SK-N-SH (cell line): ENCODE data around the gene CLPTM1L.
"Not testable (repeated sequence)": the region's sequence is repeated elsewhere in the genome, so short reads cannot be mapped to it uniquely, and the experiment has no call there.

Experiments used
- POLR2AphosphoS5 ChIP-seq: IDR thresholded peaks from 2 replicates; pipeline ENCODE4 v1.6.1; 2012; ENCODE audit warnings: low read depth, low read length
- TF ChIP-seq, protein P1 (sequence below): fragments of 200-600 bp; sonication (generic); IDR thresholded peaks from 2 replicates; pipeline ENCODE4 v1.6.1; 2017; ENCODE audit warnings: antibody characterized with exemption, mild to moderate bottlenecking, moderate library complexity

DNA sequence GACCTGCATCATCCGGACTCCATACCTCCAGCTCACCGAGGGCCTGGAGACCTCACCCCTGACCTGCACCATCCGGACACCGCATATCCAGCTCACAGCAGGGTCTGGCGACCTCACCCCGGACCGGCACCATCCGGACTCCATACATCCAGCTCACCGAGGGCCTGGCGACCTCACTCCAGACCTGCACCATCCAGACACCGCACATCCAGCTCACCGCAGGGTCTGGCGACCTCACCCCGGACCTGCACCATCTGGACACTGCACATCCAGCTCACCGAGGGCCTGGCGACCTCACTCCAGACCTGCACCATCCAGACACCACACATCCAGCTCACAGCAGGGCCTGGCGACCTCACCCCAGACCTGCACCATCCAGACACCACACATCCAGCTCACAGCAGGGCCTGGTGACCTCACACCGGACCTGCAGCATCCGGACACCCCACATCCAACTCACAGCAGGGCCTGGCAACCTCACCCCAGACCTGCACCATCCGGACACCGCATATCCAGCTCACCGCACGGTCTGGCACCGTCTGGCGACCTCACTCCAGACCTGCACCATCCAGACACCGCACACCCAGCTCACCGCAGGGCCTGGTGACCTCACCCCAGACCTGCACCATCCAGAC is 60.4 kb downstream of the CLPTM1L start:
- not testable (repeated sequence) for TF ChIP-seq POLR2AphosphoS5
- TF ChIP-seq, protein P1, sequence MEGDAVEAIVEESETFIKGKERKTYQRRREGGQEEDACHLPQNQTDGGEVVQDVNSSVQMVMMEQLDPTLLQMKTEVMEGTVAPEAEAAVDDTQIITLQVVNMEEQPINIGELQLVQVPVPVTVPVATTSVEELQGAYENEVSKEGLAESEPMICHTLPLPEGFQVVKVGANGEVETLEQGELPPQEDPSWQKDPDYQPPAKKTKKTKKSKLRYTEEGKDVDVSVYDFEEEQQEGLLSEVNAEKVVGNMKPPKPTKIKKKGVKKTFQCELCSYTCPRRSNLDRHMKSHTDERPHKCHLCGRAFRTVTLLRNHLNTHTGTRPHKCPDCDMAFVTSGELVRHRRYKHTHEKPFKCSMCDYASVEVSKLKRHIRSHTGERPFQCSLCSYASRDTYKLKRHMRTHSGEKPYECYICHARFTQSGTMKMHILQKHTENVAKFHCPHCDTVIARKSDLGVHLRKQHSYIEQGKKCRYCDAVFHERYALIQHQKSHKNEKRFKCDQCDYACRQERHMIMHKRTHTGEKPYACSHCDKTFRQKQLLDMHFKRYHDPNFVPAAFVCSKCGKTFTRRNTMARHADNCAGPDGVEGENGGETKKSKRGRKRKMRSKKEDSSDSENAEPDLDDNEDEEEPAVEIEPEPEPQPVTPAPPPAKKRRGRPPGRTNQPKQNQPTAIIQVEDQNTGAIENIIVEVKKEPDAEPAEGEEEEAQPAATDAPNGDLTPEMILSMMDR, result not testable (repeated sequence)
